K562 (cell line): ENCODE results near the gene DYRK1A.

Experiments
- CHD4 ChIP-seq: fragments of 200-600 bp; sonication (generic); IDR thresholded peaks from 3 replicates; pipeline ENCODE4 v1.6.1; 2012; ENCODE audit warnings: low read depth, mild to moderate bottlenecking, mixed read lengths, low read length, inconsistent platforms; ENCODE audit not compliant: insufficient read depth, insufficient replicate concordance, poor library complexity, severe bottlenecking
- SMARCA5 ChIP-seq: fragments of 450-650 bp; IDR thresholded peaks from 2 replicates; pipeline ENCODE4 v1.6.1; 2016
- SRSF1 ChIP-seq: fragments of 200-400 bp; formaldehyde crosslinking; IDR thresholded peaks from 2 replicates; pipeline ENCODE4 v1.6.1; 2017; ENCODE audit warnings: mild to moderate bottlenecking, low read depth, low read length, moderate library complexity
- TEAD4 ChIP-seq, 2 experiments: sonication (generic) in 1 of 2; formaldehyde crosslinking in 1 of 2; IDR thresholded peaks; 2 replicates each; pipeline versions ENCODE4 v1.6.1 to v1.8.0; 2012 to 2022; ENCODE audit warnings: borderline replicate concordance in 1 of 2, inconsistent platforms in 1 of 2, low read length in 1 of 2, mild to moderate bottlenecking in 1 of 2, missing genetic modification reagents in 1 of 2
- ZNF507 ChIP-seq: conservative IDR thresholded peaks from 2 replicates; pipeline ENCODE4 v1.6.1; 2017; ENCODE audit warnings: missing genetic modification characterization, missing compliant biosample characterization
- TF ChIP-seq, protein P1 (sequence below): sonication (generic); formaldehyde crosslinking; IDR thresholded peaks from 2 replicates; pipeline ENCODE4 v1.8.0; 2022; ENCODE audit warnings: mild to moderate bottlenecking, missing genetic modification reagents, borderline replicate concordance

GRCh38 chr21:37427221-37427620 lies 60.6 kb downstream of the DYRK1A start:
- TF ChIP-seq, protein P1, sequence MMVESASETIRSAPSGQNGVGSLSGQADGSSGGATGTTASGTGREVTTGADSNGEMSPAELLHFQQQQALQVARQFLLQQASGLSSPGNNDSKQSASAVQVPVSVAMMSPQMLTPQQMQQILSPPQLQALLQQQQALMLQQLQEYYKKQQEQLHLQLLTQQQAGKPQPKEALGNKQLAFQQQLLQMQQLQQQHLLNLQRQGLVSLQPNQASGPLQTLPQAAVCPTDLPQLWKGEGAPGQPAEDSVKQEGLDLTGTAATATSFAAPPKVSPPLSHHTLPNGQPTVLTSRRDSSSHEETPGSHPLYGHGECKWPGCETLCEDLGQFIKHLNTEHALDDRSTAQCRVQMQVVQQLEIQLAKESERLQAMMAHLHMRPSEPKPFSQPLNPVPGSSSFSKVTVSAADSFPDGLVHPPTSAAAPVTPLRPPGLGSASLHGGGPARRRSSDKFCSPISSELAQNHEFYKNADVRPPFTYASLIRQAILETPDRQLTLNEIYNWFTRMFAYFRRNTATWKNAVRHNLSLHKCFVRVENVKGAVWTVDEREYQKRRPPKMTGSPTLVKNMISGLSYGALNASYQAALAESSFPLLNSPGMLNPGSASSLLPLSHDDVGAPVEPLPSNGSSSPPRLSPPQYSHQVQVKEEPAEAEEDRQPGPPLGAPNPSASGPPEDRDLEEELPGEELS (CRISPR knock-in tag), result no peak
- TF ChIP-seq ZNF507 (tag), result no peak
- TF ChIP-seq SMARCA5, result no peak
- no peak for TF ChIP-seq SRSF1
- no peak for TF ChIP-seq CHD4
- TF ChIP-seq TEAD4 (IDR thresholded peaks at IDR 0.05; ENCODE audit: low read length), result no peak
- TF ChIP-seq TEAD4 (CRISPR knock-in tag; IDR thresholded peaks at IDR 0.05; ENCODE audit: borderline replicate concordance), result no peak
